ENCODE measurements around the gene COL9A1. TPM values are rescaled to one million over a fixed set of nuclear protein-coding genes. Genes with fewer than 3 reads are reported as not detected.
"Not testable (repeated sequence)": the region's sequence is repeated elsewhere in the genome, so short reads cannot be mapped to it uniquely, and the experiment has no call there.

COL9A1 gene
- 1.5 and 1.6 TPM in 2 replicates for total RNA-seq
- 1.9 and 2.3 TPM in 2 replicates for polyA plus RNA-seq

- no peaks in the 10 kb centered on the region for H3K79me2 ChIP-seq
- H3K4me1 ChIP-seq (ENCODE audit: insufficient read depth), result no peaks in the 10 kb centered on the region
- peaks cover 17% of the 10 kb centered on the region for H3K27me3 ChIP-seq
- 69% methylated on average over 5 of the region's 5 CpGs for WGBS (ENCODE audit: low lambda C conversion rate, missing lambda C conversion rate)
- H2AFZ ChIP-seq, result no peak within 1 kb of the TSS
- no peak for DNase-seq (ENCODE audit: low spot score)
- H3K4me2 ChIP-seq, result no peak within 1 kb of the TSS
- no peak within 1 kb of the TSS for H3K27ac ChIP-seq
- no peaks in the 10 kb centered on the region for H4K20me1 ChIP-seq (ENCODE audit: insufficient read depth, poor library complexity, severe bottlenecking)
- no peak within 1 kb of the TSS for H3K4me3 ChIP-seq
- TF ChIP-seq EZH2 (IDR thresholded peaks at IDR 0.05; ENCODE audit: borderline replicate concordance) (no peak), CTCF (IDR thresholded peaks at IDR 0.05; ENCODE audit: poor library complexity) (no peak), EZH2phosphoT487 (IDR thresholded peaks at IDR 0.05; ENCODE audit: low read depth, severe bottlenecking, unreplicated experiment) (no peak)
- H3K9me3 ChIP-seq (ENCODE audit: low read depth), result no peaks in the 10 kb centered on the region
- H3K9me2 ChIP-seq (replicated peaks; ENCODE audit: insufficient read depth), result no peaks in the 10 kb centered on the region
- no peaks in the 10 kb centered on the region for H3K36me3 ChIP-seq (replicated peaks; ENCODE audit: insufficient read depth, low read depth)
Measured at GRCh38 chr6:70303034-70303525, at the start of gene COL9A1. COL9A1 (minus strand) TSS chr6:70303084; CDS start chr6:70302924, 160 bp downstream.

DNA sequence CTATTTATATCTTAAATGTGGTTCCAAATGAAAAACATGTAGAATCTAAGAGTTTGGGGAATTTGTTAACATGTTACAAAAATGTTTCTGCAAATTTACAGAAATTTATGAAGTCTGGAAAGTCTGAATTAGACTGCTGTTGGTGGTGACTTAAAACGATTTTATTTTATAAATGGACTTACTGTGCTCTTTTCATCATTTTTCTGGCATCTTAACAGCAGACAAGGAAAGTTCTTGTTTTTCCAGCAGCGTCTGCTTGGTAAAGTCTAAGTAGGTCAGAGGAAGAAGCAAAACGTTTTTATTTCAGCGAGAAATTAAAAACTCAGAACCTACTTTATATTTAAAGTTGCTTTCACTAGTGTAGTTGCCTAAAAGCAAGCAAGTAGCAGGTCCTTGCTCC, 48.6 kb upstream of the COL9A1 start:
- H3K4me3 ChIP-seq, result no peak overlapping the region
- TF ChIP-seq EZH2phosphoT487 (IDR thresholded peaks at IDR 0.05; ENCODE audit: low read depth, severe bottlenecking, unreplicated experiment) (no peak), CTCF (IDR thresholded peaks at IDR 0.05; ENCODE audit: poor library complexity) (no peak), EZH2 (IDR thresholded peaks at IDR 0.05; ENCODE audit: borderline replicate concordance) (no peak)
- 76% methylated on average over 4 of the region's 4 CpGs for WGBS (ENCODE audit: low lambda C conversion rate, missing lambda C conversion rate)
- no peak overlapping the region for H2AFZ ChIP-seq
- no peaks in the 10 kb centered on the region for H4K20me1 ChIP-seq (ENCODE audit: insufficient read depth, poor library complexity, severe bottlenecking)
- no peak overlapping the region for H3K27ac ChIP-seq
- H3K27me3 ChIP-seq, result no peaks in the 10 kb centered on the region
- H3K4me2 ChIP-seq, result no peak overlapping the region
- no peak for DNase-seq (ENCODE audit: low spot score)
- no peaks in the 10 kb centered on the region for H3K9me2 ChIP-seq (replicated peaks; ENCODE audit: insufficient read depth)
- no peaks in the 10 kb centered on the region for H3K79me2 ChIP-seq
- H3K36me3 ChIP-seq (replicated peaks; ENCODE audit: insufficient read depth, low read depth), result no peaks in the 10 kb centered on the region
- H3K9me3 ChIP-seq (ENCODE audit: low read depth), result no peaks in the 10 kb centered on the region
- no peaks in the 10 kb centered on the region for H3K4me1 ChIP-seq (ENCODE audit: insufficient read depth)

DNA sequence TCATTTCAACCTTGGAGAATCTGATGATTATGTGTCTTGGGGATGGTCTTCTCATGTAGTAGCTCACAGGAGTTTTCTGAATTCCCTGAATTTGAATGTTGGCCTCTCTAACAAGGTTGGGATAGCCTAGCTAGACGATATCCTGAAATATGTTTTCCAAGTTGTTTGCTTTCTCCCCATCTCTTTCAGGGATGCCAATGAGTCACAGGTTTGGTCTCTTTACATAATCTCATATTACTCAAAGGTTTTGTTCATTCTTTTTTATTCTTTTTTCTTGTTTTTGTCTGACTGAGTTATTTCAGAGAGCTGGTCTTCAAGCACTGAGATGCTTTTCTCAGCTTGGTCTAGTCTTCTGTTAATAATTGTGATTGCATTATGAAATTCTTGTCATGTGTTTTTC, 42.7 kb upstream of the COL9A1 start:
- H3K27ac ChIP-seq, result no peak overlapping the region
- WGBS (ENCODE audit: low lambda C conversion rate, missing lambda C conversion rate), result 88% methylated on average over 1 of the region's 1 CpG
- no peak for TF ChIP-seq EZH2 (IDR thresholded peaks at IDR 0.05; ENCODE audit: borderline replicate concordance)
- no peak for TF ChIP-seq EZH2phosphoT487 (IDR thresholded peaks at IDR 0.05; ENCODE audit: low read depth, severe bottlenecking, unreplicated experiment)
- TF ChIP-seq CTCF (IDR thresholded peaks at IDR 0.05; ENCODE audit: poor library complexity), result no peak
- no peak overlapping the region for H2AFZ ChIP-seq
- no peak overlapping the region for H3K4me3 ChIP-seq
- H3K36me3 ChIP-seq (replicated peaks; ENCODE audit: insufficient read depth, low read depth), result no peaks in the 10 kb centered on the region
- H3K79me2 ChIP-seq, result no peaks in the 10 kb centered on the region
- no peak overlapping the region for H3K4me2 ChIP-seq
- H3K4me1 ChIP-seq (ENCODE audit: insufficient read depth), result no peaks in the 10 kb centered on the region
- H4K20me1 ChIP-seq (ENCODE audit: insufficient read depth, poor library complexity, severe bottlenecking), result no peaks in the 10 kb centered on the region
- no peaks in the 10 kb centered on the region for H3K9me3 ChIP-seq (ENCODE audit: low read depth)
- no peaks in the 10 kb centered on the region for H3K27me3 ChIP-seq
- no peaks in the 10 kb centered on the region for H3K9me2 ChIP-seq (replicated peaks; ENCODE audit: insufficient read depth)
- DNase-seq (ENCODE audit: low spot score), result no peak

- no peaks in the 10 kb centered on the region for H3K9me2 ChIP-seq (replicated peaks; ENCODE audit: insufficient read depth)
- no peaks in the 10 kb centered on the region for H4K20me1 ChIP-seq (ENCODE audit: insufficient read depth, poor library complexity, severe bottlenecking)
- no peak overlapping the region for H2AFZ ChIP-seq
- DNase-seq (ENCODE audit: low spot score), result no peak
- H3K4me1 ChIP-seq (ENCODE audit: insufficient read depth), result no peaks in the 10 kb centered on the region
- no peak overlapping the region for H3K4me3 ChIP-seq
- H3K79me2 ChIP-seq, result no peaks in the 10 kb centered on the region
- TF ChIP-seq CTCF (IDR thresholded peaks at IDR 0.05; ENCODE audit: poor library complexity) (no peak), EZH2phosphoT487 (IDR thresholded peaks at IDR 0.05; ENCODE audit: low read depth, severe bottlenecking, unreplicated experiment) (no peak), EZH2 (IDR thresholded peaks at IDR 0.05; ENCODE audit: borderline replicate concordance) (no peak)
- no peak overlapping the region for H3K4me2 ChIP-seq
- H3K36me3 ChIP-seq (replicated peaks; ENCODE audit: insufficient read depth, low read depth), result no peaks in the 10 kb centered on the region
- 91% methylated on average over 2 of the region's 2 CpGs for WGBS (ENCODE audit: low lambda C conversion rate, missing lambda C conversion rate)
- no peaks in the 10 kb centered on the region for H3K9me3 ChIP-seq (ENCODE audit: low read depth)
- H3K27ac ChIP-seq, result no peak overlapping the region
- H3K27me3 ChIP-seq, result no peaks in the 10 kb centered on the region
Measured at GRCh38 chr6:70343313-70343712, 40.4 kb upstream of the COL9A1 start.

- H3K27me3 ChIP-seq; H3K4me3 ChIP-seq; H3K4me2 ChIP-seq; H3K9me3 ChIP-seq (ENCODE audit: low read depth); H3K9me2 ChIP-seq (replicated peaks; ENCODE audit: insufficient read depth); H3K36me3 ChIP-seq (replicated peaks; ENCODE audit: insufficient read depth, low read depth); H4K20me1 ChIP-seq (ENCODE audit: insufficient read depth, poor library complexity, severe bottlenecking); H3K4me1 ChIP-seq (ENCODE audit: insufficient read depth); H3K79me2 ChIP-seq; H3K27ac ChIP-seq; DNase-seq (ENCODE audit: low spot score); H2AFZ ChIP-seq: not testable (repeated sequence)
- 100% methylated on average over 2 of the region's 2 CpGs for WGBS (ENCODE audit: low lambda C conversion rate, missing lambda C conversion rate)
Measured at GRCh38 chr6:70339810-70340209, 36.9 kb upstream of the COL9A1 start.

Measured in hepatocyte (in vitro differentiated cells).